A549 (cell line): ENCODE measurements around the gene KIFC3. TPM values are rescaled to one million over a fixed set of nuclear protein-coding genes. Genes with fewer than 3 reads are reported as not detected.
"Not testable (repeated sequence)": the region's sequence is repeated elsewhere in the genome, so short reads cannot be mapped to it uniquely, and the experiment has no call there.

Source experiments
- ATAC-seq, 2 experiments: fragments of 200-7000 bp in 1 of 2; fragments of >200 bp in 1 of 2; cut with Nextera tagmentation in 1 of 2; cut with Tn5 transposase in 1 of 2; 3 replicates each; pipeline versions ENCODE4 v1.8.0 to v1.9.1; 2018 to 2020; ENCODE audit warnings: mild to moderate bottlenecking in 1 of 2, moderate library complexity in 1 of 2
- CTCF ChIA-PET: fragments of 300-600 bp; sonication (Branson Sonifier 250); formaldehyde crosslinking; extraction: SDS; loops from one replicate; lab custom pipeline; 2021; ENCODE audit warnings: antibody characterized with exemption, inconsistent platforms; lab: Yijun Ruan, JAX
- POLR2A ChIA-PET: fragments of 350-600 bp; formaldehyde crosslinking; extraction: SDS; loops from one replicate; lab custom pipeline; 2021; ENCODE audit warnings: antibody characterized with exemption, inconsistent platforms; lab: Yijun Ruan, JAX
- DNase-seq, 2 experiments: peaks; one replicate each; pipeline versions ENCODE4 v3.0.0 to v3.0.0-alpha.2; 2011 to 2016; ENCODE audit warnings: low read depth in 1 of 2, low spot score in 1 of 2
- FAIRE-seq: peaks from 2 replicates; lab custom pipeline; 2011; peaks lifted over from hg19 to GRCh38; lab: Jason Lieb, UNC
- H3K27ac ChIP-seq, 2 experiments: fragments of >200 bp; sonication (Bioruptor Twin); formaldehyde crosslinking; 3 replicates each; pipeline ENCODE4 v1.5.1; 2016 to 2017
- H3K4me1 ChIP-seq: fragments of >200 bp; sonication (Bioruptor Twin); formaldehyde crosslinking; 3 replicates; pipeline ENCODE4 v1.6.1; 2016
- H3K4me2 ChIP-seq: fragments of >200 bp; sonication (Bioruptor Twin); formaldehyde crosslinking; 3 replicates; pipeline ENCODE4 v1.6.1; 2016
- H3K4me3 ChIP-seq: fragments of >200 bp; sonication (Bioruptor Twin); formaldehyde crosslinking; 3 replicates; pipeline ENCODE4 v1.5.1; 2016
- H3K9me3 ChIP-seq: fragments of >200 bp; sonication (Bioruptor Twin); formaldehyde crosslinking; 3 replicates; pipeline ENCODE4 v1.6.1; 2016
- ATOH8 ChIP-seq: fragments of 250-450 bp; sonication (Bioruptor Pico); IDR thresholded peaks from 2 replicates; pipeline ENCODE4 v1.5.0; 2020; ENCODE audit warnings: low read depth, mild to moderate bottlenecking, moderate library complexity
- BHLHE40 ChIP-seq: IDR thresholded peaks from 2 replicates; pipeline ENCODE4 v1.6.1; 2012; ENCODE audit warnings: low read depth, low read length, inconsistent platforms
- CBX2 ChIP-seq: fragments of 200-600 bp; sonication (generic); IDR thresholded peaks from 2 replicates; pipeline ENCODE4 v1.6.1; 2016; ENCODE audit warnings: low read depth, mild to moderate bottlenecking, borderline replicate concordance
- E2F6 ChIP-seq: IDR thresholded peaks from 2 replicates; pipeline ENCODE4 v1.6.1; 2012; ENCODE audit warnings: low read depth, borderline replicate concordance
- EP300 ChIP-seq, 2 experiments: fragments of >200 bp; sonication (Bioruptor Twin); formaldehyde crosslinking; IDR thresholded peaks; 2 replicates in 1 of 2; 3 replicates in 1 of 2; pipeline ENCODE4 v1.6.1; 2016 to 2017
- ESRRA ChIP-seq: fragments of 150-350 bp; IDR thresholded peaks from 2 replicates; pipeline ENCODE4 v1.6.1; 2014; ENCODE audit warnings: mild to moderate bottlenecking, low read length, borderline replicate concordance
- FOSB ChIP-seq: fragments of 250-450 bp; sonication (Bioruptor Pico); IDR thresholded peaks from 2 replicates; pipeline ENCODE4 v1.5.0; 2020; ENCODE audit warnings: mild to moderate bottlenecking, moderate library complexity
- GATA3 ChIP-seq: IDR thresholded peaks from 2 replicates; pipeline ENCODE4 v1.6.1; 2012; ENCODE audit warnings: borderline replicate concordance
- HOXA7 ChIP-seq: fragments of 250-450 bp; sonication (Bioruptor Pico); IDR thresholded peaks from 2 replicates; pipeline ENCODE4 v1.5.0; 2020; ENCODE audit warnings: mild to moderate bottlenecking, moderate library complexity
- HOXB13 ChIP-seq: fragments of 250-450 bp; sonication (Bioruptor Pico); IDR thresholded peaks from 2 replicates; pipeline ENCODE4 v1.5.0; 2020; ENCODE audit warnings: low read depth, mild to moderate bottlenecking, moderate library complexity
- HOXB5 ChIP-seq: fragments of 250-450 bp; sonication (Bioruptor Pico); IDR thresholded peaks from 2 replicates; pipeline ENCODE4 v1.5.0; 2020; ENCODE audit warnings: mild to moderate bottlenecking, moderate library complexity
- JUN ChIP-seq, 2 experiments: fragments of >200 bp; sonication (Bioruptor Twin); formaldehyde crosslinking; IDR thresholded peaks; 2 replicates in 1 of 2; 3 replicates in 1 of 2; pipeline ENCODE4 v1.6.1; 2016 to 2017
- JUNB ChIP-seq: fragments of >200 bp; sonication (Bioruptor Twin); formaldehyde crosslinking; IDR thresholded peaks from 2 replicates; pipeline ENCODE4 v1.6.1; 2016
- KDM1A ChIP-seq: fragments of 200-600 bp; sonication (generic); IDR thresholded peaks from 2 replicates; pipeline ENCODE4 v1.6.1; 2016; ENCODE audit warnings: low read depth, mild to moderate bottlenecking
- KDM5A ChIP-seq: fragments of 200-600 bp; sonication (generic); IDR thresholded peaks from 2 replicates; pipeline ENCODE4 v1.6.1; 2016; ENCODE audit warnings: antibody characterized with exemption, mild to moderate bottlenecking
- MAFK ChIP-seq: fragments of 450-650 bp; IDR thresholded peaks from 2 replicates; pipeline ENCODE4 v1.6.1; 2014; ENCODE audit not compliant: partially characterized antibody
- MAX ChIP-seq: IDR thresholded peaks from 2 replicates; pipeline ENCODE4 v1.6.1; 2012
- MAZ ChIP-seq: fragments of 150-350 bp; IDR thresholded peaks from 2 replicates; pipeline ENCODE4 v1.6.1; 2014; ENCODE audit warnings: antibody characterized with exemption, low read depth, low read length, borderline replicate concordance
- NFE2L2 ChIP-seq: fragments of 150-350 bp; conservative IDR thresholded peaks from 2 replicates; pipeline ENCODE4 v1.6.1; 2014; ENCODE audit warnings: low read length
- NPAS2 ChIP-seq: fragments of 250-450 bp; sonication (Bioruptor Pico); IDR thresholded peaks from 2 replicates; pipeline ENCODE4 v1.8.0; 2022; ENCODE audit warnings: mild to moderate bottlenecking, moderate library complexity, borderline replicate concordance
- PBX3 ChIP-seq: IDR thresholded peaks from 2 replicates; pipeline ENCODE4 v1.6.1; 2012
- POLR2AphosphoS2 ChIP-seq: conservative IDR thresholded peaks from 2 replicates; pipeline ENCODE4 v1.6.1; 2012; ENCODE audit warnings: low read length, improper control_type of control experiment, inconsistent platforms
- RCOR1 ChIP-seq: fragments of 150-350 bp; IDR thresholded peaks from 2 replicates; pipeline ENCODE4 v1.6.1; 2014; ENCODE audit warnings: antibody characterized with exemption, low read length, low read depth
- RFX5 ChIP-seq: fragments of 450-650 bp; IDR thresholded peaks from 2 replicates; pipeline ENCODE4 v1.7.1; 2014; ENCODE audit warnings: antibody characterized with exemption, mild to moderate bottlenecking, moderate library complexity
- SREBF2 ChIP-seq: fragments of 450-650 bp; IDR thresholded peaks from 2 replicates; pipeline ENCODE4 v1.6.1; 2014; ENCODE audit warnings: mild to moderate bottlenecking, moderate library complexity
- TFCP2L1 ChIP-seq: fragments of 250-450 bp; sonication (Bioruptor Pico); IDR thresholded peaks from 2 replicates; pipeline ENCODE4 v1.5.0; 2021; ENCODE audit warnings: mild to moderate bottlenecking
- TP53 ChIP-seq: fragments of 250-450 bp; sonication (Bioruptor Pico); IDR thresholded peaks from 2 replicates; pipeline ENCODE4 v1.5.0; 2021; ENCODE audit warnings: mild to moderate bottlenecking, moderate library complexity
- ZNF302 ChIP-seq: fragments of 250-450 bp; sonication (Bioruptor Pico); IDR thresholded peaks from 2 replicates; pipeline ENCODE4 v1.9.0; 2021; ENCODE audit warnings: inconsistent platforms, mild to moderate bottlenecking, moderate library complexity
- WGBS: methylation state at CpG from one replicate; pipeline ENCODE4 v1.1.6; 2017; ENCODE audit errors: missing lambda C conversion rate; 5-methylcytosine and 5-hydroxymethylcytosine counted together
- polyA plus RNA-seq, 4 experiments: library from polyadenylated mRNA; depleted of rRNA in 3 of 4; stranded (reverse); fragments of >200 nt; fragmentation: RNase III in 1 of 4; extraction: RNeasy Plus Mini Kit Qiagen cat#74134 plus additional on column Dnase treatment in 1 of 4; gene quantifications; 2 replicates in 3 of 4; 3 replicates in 1 of 4; pipeline ENCODE4 v1.2.3, GENCODE V29; 2011 to 2017
- TF ChIP-seq, protein P1 (sequence below): fragments of 450-650 bp; IDR thresholded peaks from 2 replicates; pipeline ENCODE4 v1.6.1; 2014; ENCODE audit warnings: antibody characterized with exemption

The KIFC3 gene
- polyA plus RNA-seq, 2 of the 4 experiments (the other 2 are of a cell fraction), result 128 to 178 TPM

GRCh38 chr16:57747091-57747490 is 55.2 kb downstream of the KIFC3 start:
- CTCF ChIA-PET, result interaction anchor here (1.3 to 2.8 kb wide), 3 partner anchors 10 to 120 kb away, joined by 3 to 10 read pairs (median 4); no protein-coding TSS in a partner anchor
- DNase-seq, result no peak

GRCh38 chr16:57746316-57746715 is 56.0 kb downstream of the KIFC3 start:
- CTCF ChIA-PET, result interaction anchor here (1.3 to 1.6 kb wide), 2 partner anchors 10 to 119 kb away, joined by 3 to 4 read pairs; no protein-coding TSS in a partner anchor
- ATAC-seq, FAIRE-seq, DNase-seq, H3K4me2 ChIP-seq, H3K27ac ChIP-seq, H3K9me3 ChIP-seq, H3K4me3 ChIP-seq, POLR2A ChIA-PET, H3K4me1 ChIP-seq: not testable (repeated sequence)
- 95% methylated on average over 7 of the region's 7 CpGs for WGBS

More at GRCh38 chr16:57747091-57747490, 55.2 kb downstream of the KIFC3 start:
- 93% methylated on average over 7 of the region's 7 CpGs for WGBS
- no peak overlapping the region for H3K4me2 ChIP-seq
- H3K4me1 ChIP-seq, result no peaks in the 10 kb centered on the region
- H3K27ac ChIP-seq, result no peak overlapping the region
- ATAC-seq, result no peak
- TF ChIP-seq MAFK, result peak; percentile 32
- no peak for TF ChIP-seq RCOR1
- no peaks in the 10 kb centered on the region for H3K9me3 ChIP-seq
- H3K4me3 ChIP-seq, result no peak overlapping the region
- no peak for FAIRE-seq
- POLR2A ChIA-PET, result no interaction called here

- Histone ChIP-seq H3K4me3 (no peak overlapping the region), H3K4me2 (no peak overlapping the region), H3K27ac (no peak overlapping the region), H3K9me3 (no peaks in the 10 kb centered on the region), H3K4me1 (no peaks in the 10 kb centered on the region)
- ChIA-PET CTCF (interaction anchor here (1.6 to 2.4 kb wide), 2 partner anchors 11 to 119 kb away, joined by 4 to 18 read pairs; no protein-coding TSS in a partner anchor), POLR2A (no interaction called here)
- TF ChIP-seq TFCP2L1 (CRISPR knock-in tag) (no peak), NPAS2 (no peak), POLR2AphosphoS2 (no peak), NFE2L2 (no peak), FOSB (CRISPR knock-in tag) (no peak), GATA3 (no peak), JUNB (no peak), JUN (IDR thresholded peaks at IDR 0.05) (no peak), HOXB13 (CRISPR knock-in tag) (no peak), CBX2 (no peak), MAZ (no peak), TP53 (CRISPR knock-in tag) (no peak), HOXB5 (CRISPR knock-in tag) (no peak), E2F6 (no peak), MAFK (no peak), RFX5 (no peak), ESRRA (no peak), PBX3 (no peak)
- TF ChIP-seq, protein P1, sequence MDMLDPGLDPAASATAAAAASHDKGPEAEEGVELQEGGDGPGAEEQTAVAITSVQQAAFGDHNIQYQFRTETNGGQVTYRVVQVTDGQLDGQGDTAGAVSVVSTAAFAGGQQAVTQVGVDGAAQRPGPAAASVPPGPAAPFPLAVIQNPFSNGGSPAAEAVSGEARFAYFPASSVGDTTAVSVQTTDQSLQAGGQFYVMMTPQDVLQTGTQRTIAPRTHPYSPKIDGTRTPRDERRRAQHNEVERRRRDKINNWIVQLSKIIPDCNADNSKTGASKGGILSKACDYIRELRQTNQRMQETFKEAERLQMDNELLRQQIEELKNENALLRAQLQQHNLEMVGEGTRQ, result no peak
- no peak for FAIRE-seq
- 90% methylated on average over 3 of the region's 3 CpGs for WGBS
- ATAC-seq, result no peak
- no peak for DNase-seq
Observed at GRCh38 chr16:57745768-57746167, 56.5 kb downstream of the KIFC3 start.

GRCh38 chr16:57744642-57744903 is 57.7 kb downstream of the KIFC3 start:
- CTCF ChIA-PET, result interaction anchor here (1.0 to 2.4 kb wide), 5 partner anchors 8 to 168 kb away, joined by 3 to 18 read pairs (median 3); no protein-coding TSS in a partner anchor
- ATAC-seq (no peak), DNase-seq (no peak), FAIRE-seq (no peak)
- no peak overlapping the region for H3K4me3 ChIP-seq
- no peak overlapping the region for H3K4me2 ChIP-seq
- POLR2A ChIA-PET, result no interaction called here
- no peaks in the 10 kb centered on the region for H3K4me1 ChIP-seq
- WGBS, result 81% methylated on average over 7 of the region's 7 CpGs
- no peaks in the 10 kb centered on the region for H3K9me3 ChIP-seq
- no peak overlapping the region for H3K27ac ChIP-seq
- TF ChIP-seq MAX (no peak), HOXA7 (no peak), EP300 (IDR thresholded peaks at IDR 0.05) (no peak), POLR2AphosphoS2 (no peak), KDM1A (no peak), PBX3 (no peak), KDM5A (no peak), SREBF2 (no peak), TFCP2L1 (CRISPR knock-in tag) (no peak), ZNF302 (CRISPR knock-in tag) (no peak), ATOH8 (CRISPR knock-in tag) (no peak), BHLHE40 (no peak)
